H9 (cell line): ENCODE data around the gene ADAM19. TPM values are rescaled to one million over a fixed set of nuclear protein-coding genes. Genes with fewer than 3 reads are reported as not detected.

Experiments
- DNase-seq: peaks from one replicate; pipeline ENCODE4 v3.0.0-alpha.2; 2017
- H2AFZ ChIP-seq: one replicate; pipeline ENCODE4 v1.6.1; 2013; ENCODE audit warnings: mild to moderate bottlenecking, low read length, control low read depth, moderate library complexity
- H2AK5ac ChIP-seq: 2 replicates; pipeline ENCODE4 v1.6.1; 2013; ENCODE audit warnings: low read length, control low read depth, mixed read lengths; ENCODE audit not compliant: insufficient read length
- H2BK120ac ChIP-seq: one replicate; pipeline ENCODE4 v1.6.1; 2013; ENCODE audit warnings: low read depth, mild to moderate bottlenecking, low read length, control low read depth, inconsistent platforms; ENCODE audit not compliant: poor library complexity, severe bottlenecking
- H2BK12ac ChIP-seq: 2 replicates; pipeline ENCODE4 v1.6.1; 2013; ENCODE audit warnings: low read length, control low read depth, mixed read lengths, low read depth; ENCODE audit not compliant: insufficient read length
- H2BK15ac ChIP-seq: 2 replicates; pipeline ENCODE4 v1.6.1; 2013; ENCODE audit warnings: low read depth, low read length, control low read depth
- H2BK20ac ChIP-seq: one replicate; pipeline ENCODE4 v1.6.1; 2013; ENCODE audit warnings: low read depth, mild to moderate bottlenecking, low read length, control low read depth, inconsistent platforms; ENCODE audit not compliant: poor library complexity, severe bottlenecking
- H2BK5ac ChIP-seq: 2 replicates; pipeline ENCODE4 v1.6.1; 2013; ENCODE audit warnings: low read length, control low read depth, mixed read lengths; ENCODE audit not compliant: insufficient read length
- H3K14ac ChIP-seq: 2 replicates; pipeline ENCODE4 v1.6.1; 2013; ENCODE audit warnings: low read length, control low read depth; ENCODE audit not compliant: insufficient read depth
- H3K18ac ChIP-seq: 2 replicates; pipeline ENCODE4 v1.6.1; 2013; ENCODE audit warnings: low read depth, mild to moderate bottlenecking, mixed read lengths, low read length, control low read depth; ENCODE audit not compliant: insufficient read length
- H3K23ac ChIP-seq: 2 replicates; pipeline ENCODE4 v1.6.1; 2013; ENCODE audit warnings: low read length, control low read depth, mixed read lengths, low read depth; ENCODE audit not compliant: insufficient read length
- H3K23me2 ChIP-seq: 2 replicates; pipeline ENCODE4 v1.6.1; 2013; ENCODE audit warnings: low read depth, mild to moderate bottlenecking, mixed read lengths, low read length, control low read depth; ENCODE audit not compliant: insufficient read length, poor library complexity, severe bottlenecking
- H3K27ac ChIP-seq: 2 replicates; pipeline ENCODE4 v1.5.1; 2013; ENCODE audit warnings: low read length, control low read depth, mixed read lengths, low read depth; ENCODE audit not compliant: insufficient read length
- H3K27me3 ChIP-seq: 2 replicates; pipeline ENCODE4 v1.6.1; 2013; ENCODE audit warnings: low read length, control low read depth, inconsistent platforms; ENCODE audit not compliant: insufficient read depth
- H3K4ac ChIP-seq: 2 replicates; pipeline ENCODE4 v1.6.1; 2013; ENCODE audit warnings: low read depth, mild to moderate bottlenecking, control low read depth, inconsistent platforms, low read length, moderate library complexity
- H3K4me1 ChIP-seq: 2 replicates; pipeline ENCODE4 v1.6.1; 2013; ENCODE audit warnings: low read length, control low read depth, inconsistent platforms; ENCODE audit not compliant: insufficient read depth
- H3K4me2 ChIP-seq: 2 replicates; pipeline ENCODE4 v1.6.1; 2013; ENCODE audit warnings: low read length, control low read depth, mixed read lengths; ENCODE audit not compliant: insufficient read length, insufficient read depth
- H3K56ac ChIP-seq: 2 replicates; pipeline ENCODE4 v1.6.1; 2013; ENCODE audit warnings: low read depth, mild to moderate bottlenecking, mixed read lengths, low read length, control low read depth; ENCODE audit not compliant: insufficient read length
- H3K79me1 ChIP-seq: 2 replicates; pipeline ENCODE4 v1.6.1; 2013; ENCODE audit warnings: low read depth, mild to moderate bottlenecking, moderate library complexity, low read length, control low read depth, inconsistent platforms; ENCODE audit not compliant: insufficient read depth, poor library complexity, severe bottlenecking
- H3K79me2 ChIP-seq: 2 replicates; pipeline ENCODE4 v1.6.1; 2013; ENCODE audit warnings: low read length, control low read depth, inconsistent platforms; ENCODE audit not compliant: insufficient read depth
- H3K9ac ChIP-seq: 2 replicates; pipeline ENCODE4 v1.6.1; 2013; ENCODE audit warnings: low read length, control low read depth, mixed read lengths; ENCODE audit not compliant: insufficient read length; ENCODE audit errors: extremely low read depth
- H3K9me3 ChIP-seq: one replicate; pipeline ENCODE4 v1.6.1; 2013; ENCODE audit warnings: low read depth, low read length, inconsistent platforms; ENCODE audit not compliant: control insufficient read depth
- H3T11ph ChIP-seq: one replicate; pipeline ENCODE4 v1.6.1; 2013; ENCODE audit warnings: mild to moderate bottlenecking, low read length, control low read depth, inconsistent platforms
- H4K20me1 ChIP-seq: one replicate; pipeline ENCODE4 v1.6.1; 2013; ENCODE audit not compliant: control insufficient read depth, insufficient read length, insufficient read depth
- H4K5ac ChIP-seq: 2 replicates; pipeline ENCODE4 v1.6.1; 2013; ENCODE audit warnings: low read depth, mild to moderate bottlenecking, mixed read lengths, low read length, control low read depth; ENCODE audit not compliant: insufficient read length
- H4K8ac ChIP-seq: replicated peaks from 2 replicates; pipeline ENCODE4 v1.6.1; 2013; ENCODE audit warnings: low read length, control low read depth, mixed read lengths, low read depth; ENCODE audit not compliant: insufficient read length
- H4K91ac ChIP-seq: 2 replicates; pipeline ENCODE4 v1.6.1; 2013; ENCODE audit warnings: low read depth, mild to moderate bottlenecking, moderate library complexity, mixed read lengths, low read length, control low read depth; ENCODE audit not compliant: insufficient read length
- H3K27ac Mint-ChIP-seq, 3 experiments: 2 replicates in 2 of 3; 3 replicates in 1 of 3; pipeline ENCODE4 v1.8.0; 2020 to 2021; ENCODE audit warnings: mixed read lengths in 3 of 3, mild to moderate bottlenecking in 1 of 3, moderate library complexity in 1 of 3
- H3K27me3 Mint-ChIP-seq: 2 replicates; pipeline ENCODE4 v1.8.0; 2021; ENCODE audit warnings: low read depth, mild to moderate bottlenecking, moderate library complexity, mixed read lengths
- H3K36me3 Mint-ChIP-seq, 3 experiments: 2 replicates in 2 of 3; 3 replicates in 1 of 3; pipeline ENCODE4 v1.8.0; 2020 to 2021; ENCODE audit warnings: low read depth in 3 of 3, mixed read lengths in 3 of 3; ENCODE audit not compliant: insufficient read depth in 1 of 3
- H3K4me1 Mint-ChIP-seq, 2 experiments: 2 replicates each; pipeline ENCODE4 v1.8.0; 2020; ENCODE audit warnings: mixed read lengths in 2 of 2
- H3K4me3 Mint-ChIP-seq, 2 experiments: 2 replicates in 1 of 2; 3 replicates in 1 of 2; pipeline ENCODE4 v1.8.0; 2020 to 2021; ENCODE audit warnings: mild to moderate bottlenecking in 2 of 2, mixed read lengths in 2 of 2, moderate library complexity in 1 of 2
- H3K9me3 Mint-ChIP-seq, 2 experiments: 2 replicates in 1 of 2; 3 replicates in 1 of 2; pipeline ENCODE4 v1.8.0; 2020; ENCODE audit warnings: mild to moderate bottlenecking in 2 of 2, mixed read lengths in 2 of 2, moderate library complexity in 1 of 2
- WGBS: extraction: QIAGEN DNeasy Blood & Tissue Kit; methylation state at CpG from one replicate; pipeline ENCODE4 v1.1.7; 2013; ENCODE audit warnings: missing lambda C conversion rate, low lambda C conversion rate, mixed read lengths; ENCODE audit not compliant: insufficient read length; ENCODE audit errors: extremely low coverage; 5-methylcytosine and 5-hydroxymethylcytosine counted together
- total RNA-seq: library from RNA; stranded (reverse); gene quantifications from 2 replicates; pipeline ENCODE4 v1.2.1, GENCODE V29; 2021
- TF ChIP-seq, protein P1 (sequence below): fragments of 200-600 bp; sonication (generic); conservative IDR thresholded peaks from 3 replicates; pipeline ENCODE4 v1.8.0; 2021; ENCODE audit warnings: antibody characterized with exemption, mild to moderate bottlenecking

Gene ADAM19
- total RNA-seq, 1 experiment from 2014 or later: 9.9 TPM

DNA sequence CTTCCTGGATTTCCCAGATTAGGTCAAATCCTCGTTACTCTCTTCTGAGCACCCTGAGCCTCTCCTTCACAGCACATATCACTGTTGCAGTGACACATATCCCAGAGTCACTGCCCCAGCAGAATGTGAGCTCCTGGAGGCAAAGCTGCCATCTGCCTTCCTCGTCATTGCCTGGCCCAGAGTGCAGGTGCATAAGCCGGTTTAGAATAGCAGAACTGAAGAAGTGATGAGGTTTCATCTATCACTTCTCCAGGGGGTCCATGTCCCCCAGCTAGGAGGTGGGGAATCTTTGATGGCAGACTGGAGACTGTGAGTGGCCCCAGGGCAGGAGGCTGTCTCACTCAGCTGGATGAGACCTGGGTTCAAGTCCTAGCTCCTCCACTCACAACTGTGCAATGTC lies 89.8 kb downstream of the ADAM19 start:
- Histone ChIP-seq H4K91ac (no peak overlapping the region), H2BK12ac (no peak overlapping the region), H4K5ac (no peak overlapping the region), H3K14ac (no peak overlapping the region), H3T11ph (no peak overlapping the region), H3K4me1 (no peaks in the 10 kb centered on the region), H3K27me3 (no peaks in the 10 kb centered on the region), H3K23me2 (no peaks in the 10 kb centered on the region), H2BK15ac (no peak overlapping the region), H4K20me1 (no peaks in the 10 kb centered on the region), H2BK120ac (no peak overlapping the region), H3K79me2 (no peaks in the 10 kb centered on the region), H3K9me3 (no peaks in the 10 kb centered on the region), H3K56ac (no peak overlapping the region), H2BK20ac (no peak overlapping the region), H2AFZ (no peak overlapping the region), H3K4me2 (no peak overlapping the region), H3K18ac (no peak overlapping the region), H3K4ac (no peak overlapping the region), H2BK5ac (no peak overlapping the region), H2AK5ac (no peak overlapping the region), H4K8ac (no peak overlapping the region), H3K23ac (no peak overlapping the region), H3K79me1 (no peaks in the 10 kb centered on the region), H3K27ac (no peak overlapping the region), H3K9ac (no peak overlapping the region)
- Mint-ChIP-seq H3K4me1 (no peaks in the 10 kb centered on the region), H3K36me3 (peaks cover 3 to 27% (median 20%) of the 10 kb centered on the region in 3 experiments; a peak in 6 of 7 replicates), H3K27ac (peak overlapping the region in 1 of 3 experiments; percentile 45; a peak in 2 of 7 replicates), H3K9me3 (no peaks in the 10 kb centered on the region), H3K4me3 (no peak overlapping the region), H3K27me3 (no peaks in the 10 kb centered on the region)
- WGBS: no CpG with 5 or more reads among the region's 3 CpGs
- DNase-seq: no peak
- TF ChIP-seq, protein P1, sequence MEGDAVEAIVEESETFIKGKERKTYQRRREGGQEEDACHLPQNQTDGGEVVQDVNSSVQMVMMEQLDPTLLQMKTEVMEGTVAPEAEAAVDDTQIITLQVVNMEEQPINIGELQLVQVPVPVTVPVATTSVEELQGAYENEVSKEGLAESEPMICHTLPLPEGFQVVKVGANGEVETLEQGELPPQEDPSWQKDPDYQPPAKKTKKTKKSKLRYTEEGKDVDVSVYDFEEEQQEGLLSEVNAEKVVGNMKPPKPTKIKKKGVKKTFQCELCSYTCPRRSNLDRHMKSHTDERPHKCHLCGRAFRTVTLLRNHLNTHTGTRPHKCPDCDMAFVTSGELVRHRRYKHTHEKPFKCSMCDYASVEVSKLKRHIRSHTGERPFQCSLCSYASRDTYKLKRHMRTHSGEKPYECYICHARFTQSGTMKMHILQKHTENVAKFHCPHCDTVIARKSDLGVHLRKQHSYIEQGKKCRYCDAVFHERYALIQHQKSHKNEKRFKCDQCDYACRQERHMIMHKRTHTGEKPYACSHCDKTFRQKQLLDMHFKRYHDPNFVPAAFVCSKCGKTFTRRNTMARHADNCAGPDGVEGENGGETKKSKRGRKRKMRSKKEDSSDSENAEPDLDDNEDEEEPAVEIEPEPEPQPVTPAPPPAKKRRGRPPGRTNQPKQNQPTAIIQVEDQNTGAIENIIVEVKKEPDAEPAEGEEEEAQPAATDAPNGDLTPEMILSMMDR: no peak
